Suppressor macrophage treated with lipopolysaccharide for 1 hour (primary cell): ENCODE results near the gene EME2.

ENCODE experiments used
- DNase-seq, 3 donors: peaks; one replicate each; pipeline ENCODE4 v3.0.0-alpha.2; 2020 to 2022

The EME2 gene

GRCh38 chr16:1768061-1768766 lies 4.4 kb upstream of the EME2 start:
- no peak for DNase-seq

DNA sequence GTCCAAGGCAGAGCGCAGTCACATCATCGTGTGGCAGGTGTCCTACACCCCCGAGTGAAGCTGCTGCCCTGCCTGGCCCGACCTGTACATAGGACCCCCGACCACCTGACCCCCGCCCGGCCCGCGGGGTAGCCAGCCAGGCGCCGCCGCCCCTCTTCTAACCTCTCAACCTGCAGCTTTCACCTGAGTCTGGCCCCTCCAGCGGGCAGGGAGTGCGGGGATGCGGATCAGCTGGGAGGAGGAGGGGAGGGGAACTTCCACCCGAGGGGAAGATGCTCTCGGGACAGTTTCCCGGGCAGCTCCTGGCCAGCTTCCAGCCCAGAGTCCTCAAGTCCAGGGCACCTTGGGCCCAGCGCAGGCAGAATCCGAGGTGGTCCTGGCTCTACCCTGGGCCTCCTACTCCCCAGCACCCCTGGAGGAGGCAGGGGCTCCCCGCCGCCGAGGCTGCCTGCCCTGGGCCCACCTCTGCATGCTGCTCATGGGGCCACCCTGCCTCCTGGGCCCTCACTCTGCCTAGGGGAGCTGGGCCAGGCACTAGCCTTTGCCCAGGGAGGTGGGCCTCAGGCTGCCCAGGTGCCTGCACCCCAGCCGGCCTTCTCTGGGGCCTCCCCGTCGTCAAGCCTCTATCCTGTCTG lies 3.7 kb upstream of the EME2 start:
- no peak for DNase-seq

DNA sequence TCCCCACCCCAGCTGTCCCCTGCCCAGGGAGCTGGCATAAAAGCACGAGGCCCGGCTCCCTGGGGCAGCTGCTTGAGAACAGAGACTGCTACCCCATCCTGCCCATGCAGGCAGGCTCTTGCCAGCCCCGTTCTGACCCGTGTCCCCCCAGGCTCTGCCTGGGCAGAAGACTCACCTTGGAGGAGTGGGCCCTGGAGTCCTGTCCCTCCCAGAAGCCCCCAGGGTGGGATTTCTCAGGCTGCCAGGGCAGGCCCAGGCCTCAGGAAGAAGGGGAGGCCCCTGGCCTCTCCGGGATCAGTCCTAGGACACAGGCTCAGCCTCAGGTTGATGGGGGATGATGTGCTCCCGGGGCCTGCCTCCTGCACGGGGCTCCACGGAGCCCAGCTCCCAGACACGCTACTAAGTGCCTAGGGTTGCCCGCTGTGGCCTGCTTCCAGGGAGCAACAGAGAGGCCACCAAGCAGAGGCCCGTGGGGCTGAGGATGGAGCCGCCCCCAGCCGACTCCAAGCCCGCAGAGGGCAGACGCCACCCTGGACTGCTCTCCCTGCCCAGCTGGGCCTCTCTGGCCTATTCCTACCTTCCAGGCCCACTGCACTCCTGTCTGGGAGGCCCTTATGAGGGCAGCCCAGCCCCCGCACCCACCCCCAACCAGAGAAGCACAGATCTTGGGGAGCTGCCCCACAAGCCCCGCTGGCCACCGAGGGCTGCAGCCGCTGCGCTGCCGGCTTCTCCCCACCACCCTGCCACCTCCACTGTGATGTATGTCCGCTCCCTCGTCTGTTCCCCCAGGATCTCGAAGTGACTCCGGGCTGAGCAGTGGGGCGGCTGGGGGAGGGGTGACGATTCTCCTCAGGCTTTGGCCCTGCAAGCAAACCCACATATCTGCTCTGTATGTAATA lies 3.0 kb upstream of the EME2 start:
- DNase-seq, result no peak

DNA sequence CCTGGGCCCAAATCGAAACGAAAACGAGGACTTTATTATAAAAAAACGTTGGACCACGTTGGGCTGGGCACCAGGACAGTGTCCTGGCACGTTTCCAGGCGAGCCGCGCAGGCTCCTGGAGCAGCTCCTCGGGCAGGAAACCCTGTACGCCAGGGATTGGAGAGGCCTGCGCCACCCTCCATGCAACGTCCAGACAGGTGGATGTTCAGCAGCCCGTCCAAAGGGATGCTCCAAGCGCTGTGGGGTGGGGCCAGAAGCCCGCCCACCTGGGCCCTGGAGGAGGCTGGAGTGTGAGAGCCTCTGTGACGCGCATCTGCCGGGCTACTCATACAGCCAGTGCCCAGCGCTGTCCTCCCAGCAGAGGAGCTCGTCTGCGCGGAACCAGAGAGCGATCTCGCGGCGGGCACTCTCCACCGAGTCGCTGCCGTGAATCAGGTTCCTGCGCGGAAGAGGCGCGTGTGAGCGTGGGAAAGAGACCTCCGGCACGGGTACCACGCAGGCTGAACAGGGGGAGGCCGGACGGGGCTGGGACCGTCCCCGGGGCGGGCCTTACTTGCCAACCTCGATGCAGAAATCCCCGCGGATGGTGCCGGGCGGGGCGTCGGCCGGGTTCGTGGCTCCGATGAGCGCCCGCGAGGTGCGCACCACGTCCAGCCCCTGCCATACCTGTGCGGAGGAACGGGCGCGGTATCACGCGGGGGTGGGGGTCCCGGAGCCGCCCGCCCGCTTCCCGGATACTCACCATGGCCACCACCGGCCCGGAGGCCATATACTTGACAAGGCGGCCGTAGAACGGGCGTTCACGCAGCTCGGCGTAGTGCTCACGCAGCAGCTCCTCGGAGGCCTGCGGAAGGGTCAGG lies 2.1 kb upstream of the EME2 start:
- DNase-seq, result peak; percentile 38 to 76 (median 46)

DNA sequence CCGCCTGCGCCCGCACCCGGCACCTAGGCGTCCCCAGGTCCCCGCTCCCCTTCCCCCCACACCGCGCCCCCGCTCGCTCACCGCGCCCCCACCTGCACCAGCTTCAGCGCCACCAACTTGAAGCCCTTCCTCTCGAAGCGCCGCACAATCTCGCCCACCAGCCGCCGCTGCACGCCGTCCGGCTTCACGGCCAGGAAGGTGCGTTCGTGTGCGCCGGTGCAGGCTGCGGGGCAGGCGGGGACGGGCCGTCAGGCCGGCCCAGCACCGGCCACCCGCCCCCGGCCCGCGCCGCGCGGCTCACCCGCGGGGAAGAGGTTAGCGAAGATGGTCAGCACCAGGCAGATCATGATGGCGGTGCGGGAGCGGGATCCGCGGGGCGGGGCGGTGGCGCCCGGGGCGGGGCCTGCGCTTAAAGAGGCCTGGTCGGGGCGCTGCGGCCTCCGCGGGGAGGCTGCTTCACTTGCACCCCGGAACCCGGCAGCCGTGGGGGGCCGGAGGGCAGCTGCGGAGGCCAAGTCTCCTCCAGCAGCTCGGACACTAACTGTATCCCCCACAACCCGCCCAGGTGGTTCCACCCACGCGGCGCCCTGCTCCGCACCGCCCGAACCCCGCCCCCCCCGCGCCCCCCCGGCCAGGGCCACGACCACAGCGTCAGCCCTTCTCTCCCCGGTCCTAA lies 1.3 kb upstream of the EME2 start, which contains the start of gene NME3:
TSS of gene NME3 (minus strand) at position 356 of the 676 bp plus-strand sequence. CDS start at position 347, 9 bp downstream.
- peak; percentile 71 to 91 (median 81) for DNase-seq

DNA sequence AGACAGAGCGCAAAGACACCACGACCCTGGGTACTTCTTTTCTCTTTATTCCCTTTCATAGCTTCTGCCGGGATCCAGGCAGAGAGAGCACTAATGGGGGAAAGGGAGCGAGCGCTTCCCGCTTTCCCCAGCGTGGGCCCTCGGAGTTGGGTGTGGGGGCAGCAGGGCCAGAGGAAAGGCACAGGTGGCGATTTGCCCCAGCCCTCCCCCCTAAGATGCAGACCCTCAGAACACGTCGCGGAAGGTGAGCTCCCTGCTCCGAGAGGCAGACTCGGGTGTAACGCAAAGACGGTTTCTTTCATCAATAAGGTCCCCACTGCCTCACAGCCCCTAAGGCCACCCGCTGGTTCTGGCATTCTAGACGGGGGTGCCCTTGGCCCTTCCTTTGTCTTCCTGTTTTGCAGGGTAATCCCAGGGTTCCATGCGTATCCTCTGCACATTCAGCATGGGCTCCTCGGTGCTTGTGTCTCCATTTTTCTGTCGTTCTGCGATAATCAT lies 697 bp upstream of the EME2 start:
- DNase-seq, result peak in 1 of 3 donors; percentile 21

DNA sequence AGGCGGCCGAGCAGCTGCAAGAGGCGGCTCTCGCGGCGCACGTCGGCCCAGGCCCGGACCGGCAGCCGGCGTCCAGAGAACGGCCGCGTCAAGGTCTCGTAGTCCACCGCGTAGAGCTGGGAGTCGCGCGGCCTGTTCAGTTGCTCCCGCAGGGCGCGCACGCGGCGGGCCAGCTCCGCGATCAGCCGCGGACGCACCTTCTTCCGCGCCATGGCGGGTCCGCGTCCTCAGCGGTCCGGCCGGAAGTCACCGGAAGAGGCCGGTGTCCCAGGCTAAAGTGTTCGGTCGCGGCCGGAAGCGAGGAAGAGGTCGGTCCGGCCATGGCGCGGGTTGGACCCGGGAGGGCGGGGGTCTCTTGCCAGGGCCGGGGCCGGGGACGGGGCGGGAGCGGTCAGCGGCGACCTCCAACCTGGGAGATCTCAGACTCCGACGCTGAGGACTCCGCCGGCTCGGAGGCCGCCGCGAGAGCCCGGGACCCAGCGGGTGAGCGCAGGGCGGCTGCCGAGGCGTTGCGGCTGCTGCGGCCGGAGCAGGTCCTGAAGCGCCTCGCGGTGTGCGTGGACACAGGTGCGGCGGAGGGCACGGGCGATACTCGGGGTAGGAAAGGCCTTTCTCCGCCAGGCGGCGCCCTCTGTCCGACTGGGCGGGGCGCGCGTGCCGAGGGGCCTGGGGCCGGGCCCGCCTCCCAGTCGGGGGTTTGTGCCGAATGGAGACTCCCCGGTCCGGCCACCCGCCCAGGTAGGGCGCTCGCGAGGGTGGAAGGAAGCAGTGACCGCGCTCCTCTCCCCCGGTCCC lies 495 bp downstream of the EME2 start, which contains the start of gene MRPS34:
TSS of gene MRPS34 (minus strand) at position 227 of the 795 bp plus-strand sequence. CDS start at position 212, 15 bp downstream.
- peak; percentile 88 to 95 (median 93) for DNase-seq

GRCh38 chr16:1773703-1774447 lies 1.3 kb downstream of the EME2 start:
- peak; percentile 35 to 60 (median 53) for DNase-seq

GRCh38 chr16:1774448-1774780 lies 1.8 kb downstream of the EME2 start:
- DNase-seq, result no peak

- DNase-seq, result no peak
These were observed 2.6 kb downstream of the EME2 start for GRCh38 chr16:1775006-1775845.

- DNase-seq, result no peak
These were observed 3.4 kb downstream of the EME2 start for GRCh38 chr16:1775846-1776671.

DNA sequence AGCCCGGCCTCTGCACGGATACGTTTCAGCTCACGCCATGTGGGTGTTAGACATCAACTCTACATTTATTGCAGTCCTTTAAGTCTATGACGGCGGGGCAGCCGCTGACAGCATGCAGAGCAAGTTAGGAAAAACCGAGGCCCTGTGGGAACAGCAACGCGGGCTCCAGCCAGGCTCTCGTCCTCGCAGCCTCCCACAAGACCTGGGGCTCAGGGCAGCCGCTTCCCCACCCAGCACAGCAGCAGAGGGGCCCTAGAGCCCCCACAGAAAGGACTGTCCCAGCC lies 4.0 kb downstream of the EME2 start:
- DNase-seq, result no peak

DNA sequence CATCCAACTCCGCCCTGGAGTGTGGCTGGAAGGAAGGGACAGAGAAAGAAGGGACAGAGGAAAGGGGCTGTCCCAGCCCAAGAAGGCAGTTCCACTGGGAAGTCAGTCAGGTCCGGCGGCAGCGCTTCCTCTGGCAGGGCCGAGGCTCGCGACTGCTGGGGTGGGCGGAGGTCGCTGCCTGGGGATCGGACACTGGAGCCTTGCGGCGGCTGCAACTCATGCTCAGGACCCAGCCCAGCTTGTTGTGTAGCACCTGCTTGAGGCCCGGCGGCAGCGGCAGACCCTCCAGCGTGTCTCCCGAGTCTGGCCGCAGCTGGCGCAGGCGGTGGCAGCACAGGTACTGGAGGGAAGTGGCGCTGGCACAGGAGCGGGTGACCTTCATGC lies 4.4 kb downstream of the EME2 start:
- no peak for DNase-seq

DNA sequence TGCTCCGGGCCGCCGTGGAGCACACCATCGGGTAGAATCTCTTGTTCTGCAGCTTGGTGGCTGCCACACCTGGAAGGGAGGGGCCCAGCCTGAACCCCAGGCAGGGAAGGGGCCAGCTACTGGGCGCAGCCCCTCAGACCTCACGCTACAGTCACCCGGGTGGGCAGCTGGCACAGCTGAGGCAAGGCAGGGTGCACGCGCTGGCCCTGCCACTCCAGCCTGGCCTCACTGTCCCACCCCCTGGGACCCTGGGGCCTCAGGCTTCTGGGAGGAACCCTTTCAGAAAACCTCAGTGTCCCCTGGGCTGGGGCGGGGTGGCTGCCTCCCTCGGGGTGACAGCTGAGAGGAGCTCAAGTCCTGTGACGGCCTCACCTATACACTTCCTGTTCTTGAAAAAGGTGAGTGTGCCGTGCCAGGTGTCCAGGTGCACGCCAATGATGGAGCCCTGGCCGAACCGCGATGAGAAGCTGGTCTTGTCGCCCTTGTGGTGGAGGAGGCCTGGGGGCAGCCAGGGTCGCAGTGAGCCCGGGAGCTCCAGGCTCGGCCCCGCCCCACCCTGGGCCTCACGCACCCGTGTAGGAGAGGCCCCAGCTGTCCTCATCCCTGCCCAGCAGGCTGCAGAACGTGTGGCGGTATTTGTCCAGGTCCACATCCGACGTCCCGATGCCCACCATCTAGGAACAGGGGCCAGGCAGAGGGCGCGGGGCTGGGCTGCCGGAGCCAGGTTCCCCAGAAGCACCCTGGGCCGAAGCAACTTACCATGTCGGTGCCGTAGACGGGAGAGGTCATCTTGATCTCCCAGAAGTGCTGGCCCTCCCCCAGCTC lies 5.0 kb downstream of the EME2 start:
- DNase-seq, result no peak

DNA sequence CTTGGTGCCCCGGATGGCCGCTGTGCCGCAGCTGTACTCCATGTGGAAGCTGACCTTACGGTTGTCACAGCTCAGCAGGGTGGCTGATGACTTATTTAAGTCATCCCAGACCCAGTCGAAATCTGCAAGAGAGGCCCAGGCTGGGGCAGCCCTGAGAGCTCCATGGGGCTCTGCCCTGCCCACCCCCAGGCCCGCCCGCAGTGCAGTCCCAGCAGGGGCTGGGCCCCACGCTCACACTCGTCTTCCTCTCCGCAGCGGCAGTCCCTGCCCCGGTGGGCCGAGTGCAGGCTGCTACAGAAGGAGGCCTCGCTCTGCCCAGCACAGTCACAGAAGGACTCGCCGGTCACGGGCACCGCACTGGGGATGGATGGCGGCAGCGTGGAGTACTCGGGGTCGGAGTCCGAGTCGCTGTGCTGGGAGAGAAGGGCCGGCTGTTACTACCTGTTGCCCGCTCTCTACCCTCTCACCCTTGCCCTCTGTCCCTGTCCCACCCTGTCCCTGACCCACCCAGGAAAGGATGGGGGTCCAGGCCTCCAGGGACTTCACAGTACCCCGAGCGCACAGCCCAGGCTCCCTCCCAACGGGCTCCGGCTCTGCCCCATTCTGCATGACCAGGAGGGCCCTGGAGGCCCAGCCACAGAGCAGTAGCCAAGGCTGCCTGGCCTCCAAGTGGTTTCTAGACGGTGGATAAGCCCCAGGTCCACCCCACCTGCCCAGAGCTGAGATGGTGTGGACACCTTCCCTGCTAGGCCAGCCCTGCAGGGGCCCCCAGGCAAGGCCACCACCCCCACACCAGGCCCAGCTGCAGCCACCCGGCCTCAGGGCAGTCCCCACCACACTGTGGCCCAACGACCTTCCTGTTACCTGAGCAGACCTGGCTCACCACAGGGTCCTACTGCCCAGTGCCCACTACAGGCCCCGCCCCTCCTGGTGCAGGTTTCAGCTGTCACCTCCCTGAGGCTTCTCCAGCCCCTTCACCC lies 5.9 kb downstream of the EME2 start:
- DNase-seq, result no peak

DNA sequence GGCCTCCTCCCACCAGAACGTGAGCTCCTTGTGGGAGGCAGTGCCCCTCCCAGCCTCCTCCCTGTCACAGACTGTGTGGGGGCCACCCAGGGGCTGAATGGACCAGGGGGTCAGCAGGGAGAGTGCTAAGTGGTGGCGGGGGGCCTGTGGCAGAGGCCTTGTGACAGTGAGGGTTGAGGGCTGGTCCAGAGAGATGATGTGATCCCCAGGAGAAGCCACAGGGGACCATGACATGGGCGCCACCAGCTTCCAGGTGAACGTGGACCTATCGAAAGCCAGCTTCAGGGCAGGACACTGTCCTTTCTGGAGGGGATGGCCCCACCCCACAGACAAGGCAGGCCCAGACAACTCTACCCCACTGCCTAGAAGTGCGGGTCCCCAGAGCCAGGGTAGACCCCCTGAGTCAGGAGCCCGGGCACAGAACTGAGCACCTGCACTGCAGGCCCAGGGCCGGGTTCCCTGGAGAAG lies 6.7 kb downstream of the EME2 start:
- DNase-seq, result no peak
